HepG2 (cell line): Measurements from ENCODE around the gene APBB3. TPM values are rescaled to one million over a fixed set of nuclear protein-coding genes. Genes with fewer than 3 reads are reported as not detected.

Source experiments
- ARID2 ChIP-seq: sonication (generic); formaldehyde crosslinking; IDR thresholded peaks from 2 replicates; pipeline ENCODE4 v1.8.1; 2022; ENCODE audit warnings: mild to moderate bottlenecking, missing genetic modification reagents, borderline replicate concordance
- BRD4 ChIP-seq: sonication (generic); formaldehyde crosslinking; IDR thresholded peaks from 2 replicates; pipeline ENCODE4 v1.4.0; 2020; ENCODE audit warnings: missing genetic modification reagents
- FOSL2 ChIP-seq: sonication (generic); formaldehyde crosslinking; IDR thresholded peaks from 2 replicates; pipeline ENCODE4 v1.4.0; 2020; ENCODE audit warnings: missing genetic modification reagents
- HIVEP1 ChIP-seq: sonication (generic); formaldehyde crosslinking; IDR thresholded peaks from 2 replicates; pipeline ENCODE4 v1.4.0; 2020; ENCODE audit warnings: mild to moderate bottlenecking, missing genetic modification reagents
- KDM5A ChIP-seq: fragments of 200-600 bp; sonication (generic); IDR thresholded peaks from 2 replicates; pipeline ENCODE4 v1.7.0; 2018; ENCODE audit warnings: antibody characterized with exemption, mild to moderate bottlenecking, low read length, borderline replicate concordance
- MEIS2 ChIP-seq: sonication (generic); formaldehyde crosslinking; IDR thresholded peaks from 2 replicates; pipeline ENCODE4 v1.9.0; 2021; ENCODE audit warnings: mild to moderate bottlenecking, missing genetic modification reagents
- SRSF4 ChIP-seq: fragments of 200-400 bp; formaldehyde crosslinking; IDR thresholded peaks from one replicate; pipeline ENCODE4 v1.6.1; 2018; ENCODE audit warnings: mild to moderate bottlenecking, low read depth, low read length, moderate library complexity; ENCODE audit not compliant: poor library complexity, severe bottlenecking
- STAT6 ChIP-seq: sonication (generic); formaldehyde crosslinking; IDR thresholded peaks from 2 replicates; pipeline ENCODE4 v1.4.0; 2020; ENCODE audit warnings: missing genetic modification reagents, mild to moderate bottlenecking, borderline replicate concordance
- XBP1 ChIP-seq: sonication (generic); formaldehyde crosslinking; IDR thresholded peaks from 2 replicates; pipeline ENCODE4 v1.5.0; 2020; ENCODE audit warnings: missing genetic modification reagents
- ZNF256 ChIP-seq: sonication (generic); formaldehyde crosslinking; conservative IDR thresholded peaks from 2 replicates; pipeline ENCODE4 v1.4.0; 2020; ENCODE audit warnings: missing genetic modification reagents
- ZNF281 ChIP-seq: sonication (generic); formaldehyde crosslinking; IDR thresholded peaks from 2 replicates; pipeline ENCODE4 v1.4.0; 2020; ENCODE audit warnings: missing genetic modification reagents, borderline replicate concordance
- ZNF33B ChIP-seq: sonication (generic); formaldehyde crosslinking; IDR thresholded peaks from 2 replicates; pipeline ENCODE4 v1.5.1; 2020; ENCODE audit warnings: mild to moderate bottlenecking, missing genetic modification reagents
- polyA plus RNA-seq, 8 experiments: library from polyadenylated mRNA; depleted of rRNA in 3 of 8; stranded (reverse) in 7 of 8; unstranded in 1 of 8; fragments of >200 nt; fragmentation: Illumina TruSeq in 4 of 8; extraction: Trizol in 4 of 8; gene quantifications; 2 replicates each; pipeline versions ENCODE4 v1.2.1 to v1.2.3, GENCODE V29; 2011 to 2016; ENCODE audit warnings: low read depth in 4 of 8, missing spikeins in 1 of 8, mixed read lengths in 1 of 8; ENCODE audit not compliant: insufficient read depth in 1 of 8
- total RNA-seq, 5 experiments: library from RNA; depleted of rRNA; stranded (reverse); fragments of >200 nt; fragmentation: Illumina TruSeq; extraction: Trizol; gene quantifications; 2 replicates each; pipeline ENCODE4 v1.2.3, GENCODE V29; 2016; ENCODE audit warnings: low read depth in 1 of 5
- TF ChIP-seq, protein P1 (sequence below): sonication (generic); formaldehyde crosslinking; IDR thresholded peaks from 2 replicates; pipeline ENCODE4 v1.4.0; 2020; ENCODE audit warnings: mild to moderate bottlenecking, missing genetic modification reagents, borderline replicate concordance
- TF ChIP-seq, protein P2 (sequence below): sonication (generic); formaldehyde crosslinking; IDR thresholded peaks from 2 replicates; pipeline ENCODE4 v1.5.0; 2020; ENCODE audit warnings: missing genetic modification reagents
- TF ChIP-seq, protein P3 (sequence below), 2 experiments: fragments of 450-650 bp in 1 of 2; sonication (generic) in 1 of 2; formaldehyde crosslinking; IDR thresholded peaks; 2 replicates each; pipeline versions ENCODE4 v1.5.0 to v1.8.0; 2020 to 2022; ENCODE audit warnings: mild to moderate bottlenecking in 1 of 2, missing genetic modification reagents in 1 of 2

APBB3 gene
- total and polyA plus RNA-seq, 2 of the 13 experiments (the other 11 are each of a cell fraction or from before 2014, with no cell fraction given) = 0.38 to 0.78 TPM

GRCh38 chr5:140557136-140557805, 7.1 kb downstream of the APBB3 start, which contains the start of gene SRA1 (continued):
- TF ChIP-seq ZNF256 (CRISPR knock-in tag) = no peak; the same call in 1 of the 2 replicates
- TF ChIP-seq STAT6 (CRISPR knock-in tag) = peak; percentile 21; the same call in 1 of the 2 replicates
- no peak; the same call in 1 of the 2 replicates for TF ChIP-seq XBP1 (CRISPR knock-in tag)
- TF ChIP-seq HIVEP1 = peak; percentile 49; the same call in 1 of the 2 replicates
- peak; percentile 64; the same call in 1 of the 2 replicates for TF ChIP-seq ZNF33B (CRISPR knock-in tag)
- peak; percentile 74 for TF ChIP-seq MEIS2 (CRISPR knock-in tag)
- TF ChIP-seq ZNF281 (CRISPR knock-in tag) = peak; percentile 41; the same call in 1 of the 2 replicates
- peak; percentile 70 for TF ChIP-seq KDM5A
- TF ChIP-seq, protein P1, sequence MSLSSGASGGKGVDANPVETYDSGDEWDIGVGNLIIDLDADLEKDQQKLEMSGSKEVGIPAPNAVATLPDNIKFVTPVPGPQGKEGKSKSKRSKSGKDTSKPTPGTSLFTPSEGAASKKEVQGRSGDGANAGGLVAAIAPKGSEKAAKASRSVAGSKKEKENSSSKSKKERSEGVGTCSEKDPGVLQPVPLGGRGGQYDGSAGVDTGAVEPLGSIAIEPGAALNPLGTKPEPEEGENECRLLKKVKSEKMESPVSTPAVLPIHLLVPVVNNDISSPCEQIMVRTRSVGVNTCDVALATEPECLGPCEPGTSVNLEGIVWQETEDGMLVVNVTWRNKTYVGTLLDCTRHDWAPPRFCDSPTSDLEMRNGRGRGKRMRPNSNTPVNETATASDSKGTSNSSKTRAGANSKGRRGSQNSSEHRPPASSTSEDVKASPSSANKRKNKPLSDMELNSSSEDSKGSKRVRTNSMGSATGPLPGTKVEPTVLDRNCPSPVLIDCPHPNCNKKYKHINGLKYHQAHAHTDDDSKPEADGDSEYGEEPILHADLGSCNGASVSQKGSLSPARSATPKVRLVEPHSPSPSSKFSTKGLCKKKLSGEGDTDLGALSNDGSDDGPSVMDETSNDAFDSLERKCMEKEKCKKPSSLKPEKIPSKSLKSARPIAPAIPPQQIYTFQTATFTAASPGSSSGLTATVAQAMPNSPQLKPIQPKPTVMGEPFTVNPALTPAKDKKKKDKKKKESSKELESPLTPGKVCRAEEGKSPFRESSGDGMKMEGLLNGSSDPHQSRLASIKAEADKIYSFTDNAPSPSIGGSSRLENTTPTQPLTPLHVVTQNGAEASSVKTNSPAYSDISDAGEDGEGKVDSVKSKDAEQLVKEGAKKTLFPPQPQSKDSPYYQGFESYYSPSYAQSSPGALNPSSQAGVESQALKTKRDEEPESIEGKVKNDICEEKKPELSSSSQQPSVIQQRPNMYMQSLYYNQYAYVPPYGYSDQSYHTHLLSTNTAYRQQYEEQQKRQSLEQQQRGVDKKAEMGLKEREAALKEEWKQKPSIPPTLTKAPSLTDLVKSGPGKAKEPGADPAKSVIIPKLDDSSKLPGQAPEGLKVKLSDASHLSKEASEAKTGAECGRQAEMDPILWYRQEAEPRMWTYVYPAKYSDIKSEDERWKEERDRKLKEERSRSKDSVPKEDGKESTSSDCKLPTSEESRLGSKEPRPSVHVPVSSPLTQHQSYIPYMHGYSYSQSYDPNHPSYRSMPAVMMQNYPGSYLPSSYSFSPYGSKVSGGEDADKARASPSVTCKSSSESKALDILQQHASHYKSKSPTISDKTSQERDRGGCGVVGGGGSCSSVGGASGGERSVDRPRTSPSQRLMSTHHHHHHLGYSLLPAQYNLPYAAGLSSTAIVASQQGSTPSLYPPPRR (CRISPR knock-in tag) = peak; percentile 32; the same call in 1 of the 2 replicates
- peak; percentile 67 for TF ChIP-seq FOSL2 (CRISPR knock-in tag)
- TF ChIP-seq BRD4 = peak; percentile 86
- TF ChIP-seq, protein P2, sequence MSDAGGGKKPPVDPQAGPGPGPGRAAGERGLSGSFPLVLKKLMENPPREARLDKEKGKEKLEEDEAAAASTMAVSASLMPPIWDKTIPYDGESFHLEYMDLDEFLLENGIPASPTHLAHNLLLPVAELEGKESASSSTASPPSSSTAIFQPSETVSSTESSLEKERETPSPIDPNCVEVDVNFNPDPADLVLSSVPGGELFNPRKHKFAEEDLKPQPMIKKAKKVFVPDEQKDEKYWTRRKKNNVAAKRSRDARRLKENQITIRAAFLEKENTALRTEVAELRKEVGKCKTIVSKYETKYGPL (CRISPR knock-in tag) = no peak
- TF ChIP-seq SRSF4 = peak; percentile 52
- 0 out of 2 replicates have a peak, but pooled peaks have one; percentile 15 for TF ChIP-seq ARID2 (CRISPR knock-in tag)
- TF ChIP-seq, protein P3, sequence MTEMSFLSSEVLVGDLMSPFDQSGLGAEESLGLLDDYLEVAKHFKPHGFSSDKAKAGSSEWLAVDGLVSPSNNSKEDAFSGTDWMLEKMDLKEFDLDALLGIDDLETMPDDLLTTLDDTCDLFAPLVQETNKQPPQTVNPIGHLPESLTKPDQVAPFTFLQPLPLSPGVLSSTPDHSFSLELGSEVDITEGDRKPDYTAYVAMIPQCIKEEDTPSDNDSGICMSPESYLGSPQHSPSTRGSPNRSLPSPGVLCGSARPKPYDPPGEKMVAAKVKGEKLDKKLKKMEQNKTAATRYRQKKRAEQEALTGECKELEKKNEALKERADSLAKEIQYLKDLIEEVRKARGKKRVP (CRISPR knock-in tag; IDR thresholded peaks at IDR 0.05) = peak in 1 of 2 experiments; percentile 62; a peak in 1 of 4 replicates
